ENCODE results near the gene REG3A. TPM values are rescaled to one million over a fixed set of nuclear protein-coding genes. Genes with fewer than 3 reads are reported as not detected.

The REG3A gene
- total RNA-seq, 4 donors from 2014 or later = not detected

GRCh38 chr2:79155826-79156476 is 3.6 kb downstream of the REG3A start:
- ATAC-seq (ENCODE audit: low FRiP score) = no peak

DNA sequence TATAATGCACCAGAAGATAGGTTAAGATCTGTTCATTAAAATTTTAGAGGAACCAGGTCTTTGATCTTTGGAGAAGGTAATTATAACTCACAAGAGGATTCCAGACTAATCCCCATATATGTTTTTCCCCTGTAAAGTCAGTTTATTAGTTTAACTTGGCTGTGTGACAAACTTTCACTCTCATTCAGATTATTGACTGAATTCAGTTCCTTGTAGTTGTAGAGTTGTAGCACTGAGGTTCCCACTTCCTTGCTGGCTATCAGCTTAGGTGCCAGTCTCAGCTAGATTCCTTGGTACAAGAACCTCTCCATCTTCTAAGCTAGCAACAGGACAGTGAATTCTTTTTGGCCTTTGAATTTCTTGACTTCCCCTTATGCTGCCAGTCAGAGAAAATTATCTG is 20.1 kb downstream of the REG3A start:
- ATAC-seq (ENCODE audit: low FRiP score) = no peak
- DNase-seq (ENCODE audit: low spot score) = no peak
- TF ChIP-seq CTCF (IDR thresholded peaks at IDR 0.05) = no peak

More at GRCh38 chr2:79155826-79156476, 3.6 kb downstream of the REG3A start:
- DNase-seq (ENCODE audit: low spot score) = no peak
- no peak for TF ChIP-seq CTCF (IDR thresholded peaks at IDR 0.05)

DNA sequence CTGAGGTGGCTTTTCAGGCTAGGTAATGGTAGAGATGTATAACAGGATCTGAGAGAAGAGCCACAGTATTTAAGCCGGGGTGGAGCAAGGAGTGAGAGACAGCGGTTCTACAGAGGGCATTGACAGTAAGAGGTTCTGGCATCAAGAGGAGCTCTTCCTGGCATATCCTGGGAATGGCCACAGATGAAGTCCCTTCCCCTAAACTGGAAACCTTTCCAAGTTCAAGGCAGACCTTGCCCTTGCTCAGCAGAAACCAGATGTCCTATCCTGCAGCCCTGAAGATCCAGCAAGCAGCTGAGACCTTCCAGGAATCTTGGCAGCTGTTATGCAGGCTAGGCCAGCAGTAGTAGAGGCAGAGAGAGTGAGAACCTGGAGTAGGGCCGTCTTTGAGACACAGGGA is 21.2 kb downstream of the REG3A start:
- ATAC-seq (ENCODE audit: low FRiP score) (no peak), DNase-seq (ENCODE audit: low spot score) (no peak)
- TF ChIP-seq CTCF (IDR thresholded peaks at IDR 0.05) = no peak

- no peak for TF ChIP-seq CTCF (IDR thresholded peaks at IDR 0.05)
- ATAC-seq (ENCODE audit: low FRiP score) = no peak
- no peak for DNase-seq (ENCODE audit: low spot score)
Observed at GRCh38 chr2:79131687-79132086, 27.9 kb downstream of the REG3A start.

- no peak for DNase-seq (ENCODE audit: low spot score)
- ATAC-seq (ENCODE audit: low FRiP score) = no peak
- TF ChIP-seq CTCF (IDR thresholded peaks at IDR 0.05) = no peak
Observed at GRCh38 chr2:79129804-79130203, 29.7 kb downstream of the REG3A start.

- ATAC-seq (ENCODE audit: low FRiP score) (no peak), DNase-seq (ENCODE audit: low spot score) (no peak)
- TF ChIP-seq CTCF (IDR thresholded peaks at IDR 0.05) = no peak
Observed at GRCh38 chr2:79129260-79129659, 30.3 kb downstream of the REG3A start.

GRCh38 chr2:79128406-79128805 is 31.1 kb downstream of the REG3A start:
- ATAC-seq (ENCODE audit: low FRiP score) (no peak), DNase-seq (ENCODE audit: low spot score) (no peak)
- no peak for TF ChIP-seq CTCF (IDR thresholded peaks at IDR 0.05)

All from omental fat pad (tissue), 4 donors.